GM10248 (cell line): ENCODE data around the gene RMI1.
A peak's percentile ranks its signal among the peaks of the same experiment; 100 is the strongest.
"Not testable (repeated sequence)": the region's sequence is repeated elsewhere in the genome, so short reads cannot be mapped to it uniquely, and the experiment has no call there.

Experiments
- CTCF ChIA-PET: fragments of 300-600 bp; sonication (Branson Sonifier 250); formaldehyde crosslinking; extraction: SDS; loops from one replicate; lab custom pipeline; 2021; ENCODE audit warnings: antibody characterized with exemption; lab: Yijun Ruan, JAX
- POLR2A ChIA-PET: fragments of 350-650 bp; sonication (Branson Sonifier 250); formaldehyde crosslinking; extraction: SDS; loops from one replicate; lab custom pipeline; 2020; ENCODE audit warnings: antibody characterized with exemption; lab: Yijun Ruan, JAX
- DNase-seq: peaks from one replicate; pipeline ENCODE4 v3.0.0; 2012; ENCODE audit errors: extremely low spot score
- TF ChIP-seq, protein P1 (sequence below): IDR thresholded peaks from 2 replicates; pipeline ENCODE4 v1.5.1; 2012; ENCODE audit warnings: mild to moderate bottlenecking, low read depth; ENCODE audit errors: extremely low read depth, missing control alignments, control extremely low read depth

RMI1 gene

DNA sequence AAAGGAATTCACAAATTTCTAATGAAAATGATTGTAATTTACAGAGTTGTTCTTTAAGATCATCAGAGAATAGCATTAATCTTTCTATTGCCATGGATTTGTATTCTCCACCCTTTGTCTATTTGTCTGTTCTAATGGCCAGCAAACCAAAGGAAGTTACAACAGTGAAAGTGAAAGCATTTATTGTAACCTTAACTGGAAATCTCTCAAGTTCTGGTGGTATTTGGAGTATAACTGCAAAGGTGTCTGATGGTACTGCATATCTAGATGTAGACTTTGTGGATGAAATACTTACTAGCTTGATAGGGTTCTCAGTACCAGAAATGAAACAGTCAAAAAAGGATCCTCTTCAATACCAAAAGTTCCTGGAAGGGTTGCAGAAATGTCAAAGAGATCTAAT is 21.7 kb downstream of the RMI1 start:
- ChIA-PET POLR2A (no interaction called here), CTCF (interaction anchor here (0.6 kb wide), 1 partner anchor 254 kb away, joined by 3 read pairs; no protein-coding TSS in a partner anchor)
- peak; percentile 21 for DNase-seq
- TF ChIP-seq, protein P1, sequence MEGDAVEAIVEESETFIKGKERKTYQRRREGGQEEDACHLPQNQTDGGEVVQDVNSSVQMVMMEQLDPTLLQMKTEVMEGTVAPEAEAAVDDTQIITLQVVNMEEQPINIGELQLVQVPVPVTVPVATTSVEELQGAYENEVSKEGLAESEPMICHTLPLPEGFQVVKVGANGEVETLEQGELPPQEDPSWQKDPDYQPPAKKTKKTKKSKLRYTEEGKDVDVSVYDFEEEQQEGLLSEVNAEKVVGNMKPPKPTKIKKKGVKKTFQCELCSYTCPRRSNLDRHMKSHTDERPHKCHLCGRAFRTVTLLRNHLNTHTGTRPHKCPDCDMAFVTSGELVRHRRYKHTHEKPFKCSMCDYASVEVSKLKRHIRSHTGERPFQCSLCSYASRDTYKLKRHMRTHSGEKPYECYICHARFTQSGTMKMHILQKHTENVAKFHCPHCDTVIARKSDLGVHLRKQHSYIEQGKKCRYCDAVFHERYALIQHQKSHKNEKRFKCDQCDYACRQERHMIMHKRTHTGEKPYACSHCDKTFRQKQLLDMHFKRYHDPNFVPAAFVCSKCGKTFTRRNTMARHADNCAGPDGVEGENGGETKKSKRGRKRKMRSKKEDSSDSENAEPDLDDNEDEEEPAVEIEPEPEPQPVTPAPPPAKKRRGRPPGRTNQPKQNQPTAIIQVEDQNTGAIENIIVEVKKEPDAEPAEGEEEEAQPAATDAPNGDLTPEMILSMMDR, result no peak

DNA sequence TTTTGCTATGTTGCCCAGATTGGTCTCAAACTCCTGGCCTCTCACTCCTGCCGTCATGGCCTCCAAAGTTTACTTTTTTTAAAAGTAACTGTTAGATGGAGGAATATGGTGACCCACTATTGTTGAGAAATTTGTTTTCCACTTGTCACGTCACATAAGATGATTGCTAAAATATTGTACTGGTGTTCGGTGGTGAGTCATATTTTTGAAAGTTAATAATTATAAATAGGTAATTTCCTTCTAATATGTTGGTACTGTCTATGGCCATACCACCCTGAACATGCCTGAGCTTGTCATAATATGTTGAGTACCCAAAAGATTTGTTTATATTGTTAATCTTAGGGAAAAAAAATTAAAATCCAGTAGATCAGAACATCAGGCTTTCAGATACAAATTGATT is 22.6 kb downstream of the RMI1 start:
- ChIA-PET POLR2A (no interaction called here), CTCF (interaction anchor here (1.0 kb wide), 1 partner anchor 11 kb away, joined by 3 read pairs; no protein-coding TSS in a partner anchor)
- DNase-seq, result no peak
- TF ChIP-seq, protein P1, result no peak

DNA sequence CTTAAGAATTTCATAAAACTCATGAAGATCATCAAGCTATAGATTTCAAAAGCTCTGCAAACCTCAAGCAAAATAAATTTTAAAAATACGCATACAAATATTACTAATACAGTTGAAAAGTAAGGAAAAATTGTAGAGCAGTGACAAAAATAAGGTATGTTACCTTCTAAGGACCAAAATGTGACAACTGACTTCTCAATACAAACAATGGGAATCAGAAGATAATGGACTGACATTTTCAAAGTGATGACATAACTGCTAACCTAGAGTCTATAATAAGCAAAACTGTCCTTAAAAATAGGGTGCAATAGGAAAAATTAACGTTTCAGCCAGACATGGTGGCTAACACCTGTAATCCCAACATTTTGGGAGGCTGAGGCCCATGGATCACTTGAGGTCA is 27.1 kb downstream of the RMI1 start:
- POLR2A ChIA-PET, result no interaction called here
- no peak for DNase-seq
- TF ChIP-seq, protein P1, result no peak
- CTCF ChIA-PET, result interaction anchor here (1.1 kb wide), 1 partner anchor 18 kb away, joined by 3 read pairs; no protein-coding TSS in a partner anchor

DNA sequence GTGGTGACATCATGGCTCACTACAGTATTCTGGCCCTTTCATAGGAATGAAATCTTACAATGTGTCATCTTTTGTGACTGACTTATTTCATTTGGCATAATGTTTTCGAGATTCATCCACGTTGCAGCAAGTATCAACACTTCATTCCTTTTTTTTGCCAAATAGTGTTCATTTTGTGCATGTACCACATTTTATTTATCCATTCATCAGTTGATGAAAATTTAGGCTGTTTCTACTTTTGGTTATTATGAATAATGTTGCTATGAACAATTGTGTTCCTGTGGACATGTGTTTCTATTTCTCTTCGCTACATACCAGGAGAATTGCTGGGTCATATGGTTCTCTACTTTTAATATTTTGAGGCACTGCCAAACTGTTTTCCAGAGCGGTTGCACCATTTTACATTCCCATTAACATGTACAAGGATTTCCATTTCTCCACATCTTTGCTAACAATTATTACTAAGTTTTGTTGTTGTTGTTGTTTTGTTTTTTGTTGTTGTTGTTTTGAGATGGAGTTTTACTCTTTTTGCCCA is 43.5 kb downstream of the RMI1 start:
- TF ChIP-seq, protein P1, result no peak
- no peak for DNase-seq
- CTCF ChIA-PET, result no interaction called here

DNA sequence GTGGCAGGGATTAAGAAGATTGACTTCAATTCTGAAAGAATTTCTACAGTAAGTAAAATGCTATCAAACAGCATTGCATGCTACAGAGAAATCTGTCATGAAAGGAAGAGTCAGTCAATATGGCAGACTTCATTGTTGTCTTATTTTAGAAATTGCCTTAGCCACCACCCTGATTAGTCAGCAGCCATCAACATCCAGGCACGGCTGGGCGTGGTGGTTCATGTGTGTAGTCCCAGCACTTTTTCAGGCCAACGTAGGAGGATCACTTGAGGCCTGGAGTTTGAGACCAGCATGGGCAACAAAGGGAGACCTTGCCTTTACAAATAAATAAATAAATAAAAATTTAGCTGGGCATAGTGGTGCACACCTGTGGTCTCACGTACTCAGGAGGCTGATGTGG is 46.6 kb downstream of the RMI1 start:
- DNase-seq, result no peak
- ChIA-PET CTCF (no interaction called here), POLR2A (no interaction called here)
- TF ChIP-seq, protein P1, result no peak

More for the DNA sequence above, 43.5 kb downstream of the RMI1 start:
- POLR2A ChIA-PET, result no interaction called here

DNA sequence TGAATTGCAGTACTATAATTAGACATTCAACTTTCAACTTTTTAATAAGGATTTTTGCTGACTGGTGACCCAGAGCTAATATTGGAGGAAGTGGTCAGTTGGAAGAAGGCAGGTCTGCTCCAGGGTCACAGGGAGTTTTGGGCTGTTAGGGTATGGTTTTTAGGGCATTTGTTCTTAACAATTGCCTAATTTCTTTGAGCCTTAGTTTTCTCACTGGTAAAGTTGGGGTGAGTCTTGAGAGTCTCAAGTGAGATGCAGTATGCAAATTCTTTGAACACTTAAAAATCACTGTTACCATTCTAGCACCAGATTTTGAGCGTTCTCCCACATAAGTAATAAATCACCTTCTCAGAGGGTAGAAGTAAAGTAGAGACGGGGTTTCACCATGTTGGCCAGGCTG is 50.9 kb downstream of the RMI1 start:
- TF ChIP-seq, protein P1, result no peak
- DNase-seq, result no peak
- CTCF ChIA-PET, result no interaction called here
- POLR2A ChIA-PET, result no interaction called here

DNA sequence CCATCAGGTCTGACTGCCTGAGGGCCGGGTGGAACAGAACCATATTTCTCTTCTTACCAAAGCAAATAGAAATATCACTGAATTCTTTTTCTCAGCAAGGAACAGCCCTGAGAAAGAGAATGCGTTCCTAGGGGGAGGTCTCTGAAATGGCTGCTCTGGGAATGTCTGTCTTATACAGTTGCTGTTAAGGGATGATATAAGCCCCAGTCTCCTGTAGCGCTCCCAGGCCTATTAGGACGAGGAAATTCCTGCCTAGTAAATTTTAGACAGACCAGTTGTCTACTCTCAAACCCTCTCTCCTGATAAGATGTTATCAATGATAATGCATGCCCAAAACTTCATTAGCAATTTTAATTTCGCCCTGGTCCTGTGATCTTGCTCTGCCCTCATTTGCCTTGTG is 61.3 kb downstream of the RMI1 start:
- DNase-seq, POLR2A ChIA-PET, CTCF ChIA-PET: not testable (repeated sequence)
